Retinal pigment epithelial cell (primary cell): ENCODE measurements around the gene ZNF593OS.
A peak's percentile ranks its signal among the peaks of the same experiment; 100 is the strongest.

Source experiments
- DNase-seq: peaks from one replicate; pipeline ENCODE4 v3.0.0-alpha.2; 2010; ENCODE audit warnings: low read depth
- H3K4me3 ChIP-seq: 2 replicates; pipeline ENCODE4 v1.5.1; 2011; ENCODE audit warnings: mild to moderate bottlenecking, low read length, control low read depth, moderate library complexity
- TF ChIP-seq, protein P1 (sequence below): conservative IDR thresholded peaks from 2 replicates; pipeline ENCODE4 v1.5.1; 2011; ENCODE audit warnings: low read depth, low read length, control low read depth, inconsistent platforms

The ZNF593OS gene

DNA sequence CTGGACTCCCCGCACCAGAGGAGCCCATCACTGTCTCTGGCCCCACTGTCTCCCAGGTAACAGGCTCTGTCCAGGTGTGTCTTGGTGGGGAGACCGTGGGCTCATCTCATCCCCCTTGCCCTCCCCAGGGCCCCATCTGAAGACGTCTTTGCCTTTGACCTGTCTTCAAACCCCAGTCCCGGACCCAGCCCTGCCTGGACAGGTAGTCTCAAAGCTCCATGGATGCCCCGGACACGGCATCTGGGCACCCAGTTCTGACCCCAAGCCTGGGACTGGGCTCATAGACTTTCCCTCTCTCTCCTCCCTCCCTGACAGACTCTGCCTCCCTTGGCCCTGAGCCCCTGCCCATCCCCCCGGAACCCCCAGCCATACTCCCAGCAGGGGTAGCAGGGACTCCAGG is 12.5 kb upstream of the ZNF593OS start:
- no peak for DNase-seq
- TF ChIP-seq, protein P1, sequence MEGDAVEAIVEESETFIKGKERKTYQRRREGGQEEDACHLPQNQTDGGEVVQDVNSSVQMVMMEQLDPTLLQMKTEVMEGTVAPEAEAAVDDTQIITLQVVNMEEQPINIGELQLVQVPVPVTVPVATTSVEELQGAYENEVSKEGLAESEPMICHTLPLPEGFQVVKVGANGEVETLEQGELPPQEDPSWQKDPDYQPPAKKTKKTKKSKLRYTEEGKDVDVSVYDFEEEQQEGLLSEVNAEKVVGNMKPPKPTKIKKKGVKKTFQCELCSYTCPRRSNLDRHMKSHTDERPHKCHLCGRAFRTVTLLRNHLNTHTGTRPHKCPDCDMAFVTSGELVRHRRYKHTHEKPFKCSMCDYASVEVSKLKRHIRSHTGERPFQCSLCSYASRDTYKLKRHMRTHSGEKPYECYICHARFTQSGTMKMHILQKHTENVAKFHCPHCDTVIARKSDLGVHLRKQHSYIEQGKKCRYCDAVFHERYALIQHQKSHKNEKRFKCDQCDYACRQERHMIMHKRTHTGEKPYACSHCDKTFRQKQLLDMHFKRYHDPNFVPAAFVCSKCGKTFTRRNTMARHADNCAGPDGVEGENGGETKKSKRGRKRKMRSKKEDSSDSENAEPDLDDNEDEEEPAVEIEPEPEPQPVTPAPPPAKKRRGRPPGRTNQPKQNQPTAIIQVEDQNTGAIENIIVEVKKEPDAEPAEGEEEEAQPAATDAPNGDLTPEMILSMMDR, result no peak
- no peak overlapping the region for H3K4me3 ChIP-seq

DNA sequence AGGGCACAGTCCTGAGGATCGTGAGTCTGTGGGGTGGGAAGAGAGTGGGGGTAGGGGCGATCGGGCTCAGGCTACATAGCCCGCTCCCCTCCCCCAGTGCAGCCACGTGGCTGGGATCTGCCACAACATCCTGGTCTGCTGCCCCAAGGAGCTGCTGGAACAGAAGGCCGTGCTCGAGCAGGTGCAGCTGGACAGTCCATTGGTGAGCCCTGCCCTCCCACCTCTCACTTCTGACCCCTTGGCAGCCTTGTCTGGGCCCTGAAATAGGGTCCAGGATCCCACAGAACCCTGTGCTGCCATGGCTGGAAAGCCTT is 10.7 kb upstream of the ZNF593OS start:
- H3K4me3 ChIP-seq, result no peak overlapping the region
- no peak for DNase-seq
- TF ChIP-seq, protein P1, result no peak

DNA sequence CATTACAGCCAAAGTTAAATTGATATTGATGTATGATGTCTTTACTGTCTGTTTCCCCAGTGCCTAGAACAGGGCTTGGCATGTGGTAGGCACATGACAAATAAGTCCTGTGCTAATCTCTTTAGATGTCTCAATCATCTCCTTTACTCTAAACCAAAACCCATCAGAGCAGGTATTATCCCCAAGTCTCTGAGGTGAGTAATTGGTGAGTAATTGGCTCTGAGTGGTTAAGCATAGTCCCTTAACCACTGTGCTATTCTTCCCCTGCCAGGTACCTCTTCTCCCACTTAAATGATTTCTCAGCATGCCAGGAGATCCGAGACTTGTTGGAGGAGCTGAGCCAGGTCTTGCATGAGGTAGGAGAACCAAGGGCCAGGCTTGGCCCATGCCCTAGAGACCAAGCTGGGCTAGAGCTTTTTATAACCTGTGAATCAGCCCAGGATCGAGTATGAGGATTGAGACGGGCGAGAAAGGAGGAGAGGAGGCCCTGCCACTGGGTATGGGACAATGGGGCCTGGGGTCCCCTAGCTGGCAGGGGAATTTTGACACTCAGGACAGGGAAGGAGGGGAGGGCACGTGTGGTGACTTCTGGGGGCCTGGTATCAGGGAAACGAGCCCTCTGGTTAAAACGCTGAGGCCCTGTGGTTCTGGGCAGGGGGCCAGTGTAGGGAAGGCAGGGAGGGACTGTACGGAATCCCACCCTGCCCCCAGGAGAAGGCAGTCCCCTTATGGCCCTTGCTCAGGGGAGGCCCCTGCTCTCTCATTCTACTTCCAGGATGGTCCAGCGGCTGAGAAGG is 10.2 kb upstream of the ZNF593OS start:
- no peak for DNase-seq
- H3K4me3 ChIP-seq, result no peak overlapping the region
- TF ChIP-seq, protein P1, result no peak

DNA sequence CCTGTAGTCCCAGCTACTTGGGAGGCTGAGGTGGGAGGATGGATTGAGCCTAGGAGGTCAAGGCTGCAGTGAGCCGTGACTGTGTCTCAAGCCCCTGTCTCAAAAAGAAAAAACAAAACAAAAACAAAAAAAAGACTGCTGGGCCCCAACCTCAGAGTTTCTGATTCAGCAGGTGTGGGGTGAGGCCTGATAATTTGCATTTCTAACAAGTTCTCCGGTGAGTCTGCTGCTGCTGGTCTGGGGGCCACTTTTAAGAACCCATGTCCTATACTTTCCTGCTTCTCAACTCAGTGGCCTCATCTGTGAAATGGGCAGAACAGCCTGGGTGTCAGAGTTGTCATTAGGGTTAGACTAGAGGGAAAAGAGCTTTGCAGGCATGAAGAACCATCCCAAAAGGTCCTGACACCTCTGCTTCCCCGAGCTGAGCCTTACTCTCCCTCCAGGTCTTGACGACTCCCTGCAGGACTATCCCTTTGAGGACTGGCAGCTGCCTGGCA is 8.4 kb upstream of the ZNF593OS start:
- TF ChIP-seq, protein P1, result no peak
- DNase-seq, result no peak
- no peak overlapping the region for H3K4me3 ChIP-seq

DNA sequence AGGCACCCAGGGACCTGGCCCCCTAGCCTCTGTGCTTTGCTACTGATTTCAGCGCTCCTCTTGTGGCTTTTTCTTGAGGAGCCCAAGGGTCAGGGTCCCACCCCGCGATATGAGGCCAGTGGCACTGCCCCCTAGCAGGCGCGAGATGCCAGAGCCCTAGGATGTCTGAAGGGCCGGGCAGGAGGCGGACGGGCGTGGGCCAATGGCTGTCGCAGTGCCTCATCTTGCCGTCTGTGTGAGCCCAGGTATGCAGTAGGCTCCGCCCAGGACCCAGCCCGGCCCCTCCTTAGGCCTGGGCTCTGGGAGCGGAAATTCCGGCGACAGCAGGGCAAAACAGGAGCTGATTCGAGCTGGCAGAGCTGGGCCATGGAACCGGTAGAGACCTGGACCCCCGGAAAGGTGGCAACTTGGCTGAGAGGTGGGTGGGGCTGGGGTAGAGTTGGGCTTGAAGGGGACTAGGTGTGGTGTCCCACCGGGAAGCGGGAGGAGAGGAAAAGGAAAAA is 5.6 kb upstream of the ZNF593OS start, which contains the start of gene CNKSR1:
Gene CNKSR1 (plus strand): TSS at position 310 of the 503 bp plus-strand sequence. CDS start 57 bp downstream, at position 367.
- TF ChIP-seq, protein P1, result no peak
- H3K4me3 ChIP-seq, result no peak within 1 kb of the TSS
- no peak for DNase-seq

DNA sequence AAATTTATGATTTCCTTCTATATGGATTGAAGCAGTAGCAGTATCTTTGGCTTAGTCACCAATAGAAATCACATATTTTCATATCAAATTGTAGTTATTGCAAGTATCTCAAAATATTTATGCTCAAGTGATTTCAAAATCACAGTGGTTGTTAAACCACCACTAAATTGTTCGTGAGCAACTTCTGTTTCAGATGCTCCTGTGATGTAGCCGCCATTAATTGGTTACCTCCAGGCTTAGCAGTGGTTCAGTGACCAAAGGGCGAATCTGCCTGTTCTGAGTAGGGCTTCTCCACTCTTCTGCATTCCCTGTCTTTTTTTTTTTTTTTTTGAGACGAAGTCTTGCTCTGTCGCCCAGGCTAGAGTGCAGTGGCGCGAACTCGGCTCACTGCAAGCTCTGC is 3.7 kb upstream of the ZNF593OS start:
- TF ChIP-seq, protein P1, result no peak
- no peak for DNase-seq
- no peak overlapping the region for H3K4me3 ChIP-seq

DNA sequence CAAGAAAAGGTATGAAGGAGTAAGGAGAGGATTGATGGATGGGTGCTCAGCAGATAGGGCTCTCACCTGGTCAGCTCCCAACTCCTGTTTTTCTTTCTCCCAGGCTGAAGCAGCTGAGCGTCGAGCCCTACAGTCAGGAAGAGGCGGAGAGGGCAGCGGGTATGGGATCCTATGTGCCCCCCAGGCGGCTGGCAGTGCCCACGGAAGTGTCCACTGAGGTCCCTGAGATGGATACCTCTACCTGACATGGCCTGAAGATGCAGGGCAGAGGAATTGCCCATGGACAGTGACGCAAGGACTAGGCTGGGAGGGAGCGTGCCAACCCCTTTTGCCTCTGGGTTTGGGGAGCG is 1.2 kb downstream of the ZNF593OS start:
- DNase-seq, result no peak
- TF ChIP-seq, protein P1, result no peak
- peak overlapping the region; percentile 74 for H3K4me3 ChIP-seq
